HCT116 (cell line): ENCODE data around the gene SLC22A12. TPM values are rescaled to one million over a fixed set of nuclear protein-coding genes. Genes with fewer than 3 reads are reported as not detected.

Experiments used
- ATAC-seq: fragments of 200-7000 bp; cut with Tn5 transposase; 2 replicates; pipeline ENCODE4 v1.9.1; 2020; ENCODE audit warnings: mild to moderate bottlenecking, moderate library complexity
- BruUV-seq: library from RNA; stranded (reverse); fragments of 400-500 nt; replicated peaks from 2 replicates; lab custom pipeline; 2021; lab: Mats Ljungman, UMichigan
- CTCF ChIA-PET: fragments of 300-600 bp; sonication (Branson Sonifier 250); formaldehyde crosslinking; loops from one replicate; lab custom pipeline; 2021; ENCODE audit warnings: antibody characterized with exemption; lab: Charles Lee
- POLR2A ChIA-PET: fragments of 300-600, 350-600 bp; sonication (Branson Sonifier 250); formaldehyde crosslinking; loops from one replicate; lab custom pipeline; 2021; ENCODE audit warnings: antibody characterized with exemption; lab: Charles Lee
- RAD21 ChIA-PET, 2 experiments: fragments of 300-600 bp; sonication (Branson Sonifier 250); formaldehyde crosslinking; loops; one replicate each; lab custom pipeline; 2023; ENCODE audit warnings: low total read pairs in 2 of 2; ENCODE audit not compliant: uncharacterized antibody in 2 of 2, unreplicated experiment in 2 of 2, low non-redundant PET in 1 of 2; lab: Charles Lee
- DNase-seq: peaks from one replicate; pipeline ENCODE4 v3.0.0-alpha.2; 2010; ENCODE audit warnings: low read depth, low spot score
- H2AFZ ChIP-seq: fragments of 200-600 bp; shearing (Covaris generic), sonication (generic); 2 replicates; pipeline ENCODE4 v1.6.1; 2017; ENCODE audit warnings: low read depth, mixed run types, mixed read lengths, antibody characterized with exemption, low read length; ENCODE audit not compliant: poor library complexity, severe bottlenecking
- H3K27ac ChIP-seq: 2 replicates; pipeline ENCODE4 v1.5.1; 2012; ENCODE audit warnings: low read depth, low read length
- H3K27me3 ChIP-seq: fragments of 200-600 bp; sonication (generic); 2 replicates; pipeline ENCODE4 v1.6.1; 2016; ENCODE audit warnings: mixed run types, low read length, mixed read lengths; ENCODE audit not compliant: insufficient read depth
- H3K36me3 ChIP-seq, 2 experiments: fragments of 200-500 bp in 1 of 2; fragments of 200-600 bp in 1 of 2; sonication (Bioruptor generic) in 1 of 2; sonication (generic) in 1 of 2; 2 replicates each; pipeline versions ENCODE4 v1.5.1 to v1.6.1; 2014 to 2016; ENCODE audit warnings: low read length in 2 of 2, inconsistent platforms in 1 of 2, mixed read lengths in 1 of 2, mixed run types in 1 of 2; ENCODE audit not compliant: insufficient read depth in 2 of 2, control insufficient read depth in 1 of 2
- H3K4me1 ChIP-seq, 2 experiments: fragments of 200-600 bp in 1 of 2; sonication (generic) in 1 of 2; 2 replicates each; pipeline versions ENCODE4 v1.5.1 to v1.6.1; 2012 to 2017; ENCODE audit warnings: low read length in 2 of 2, inconsistent platforms in 1 of 2, mild to moderate bottlenecking in 1 of 2, mixed read lengths in 1 of 2, mixed run types in 1 of 2, moderate library complexity in 1 of 2; ENCODE audit not compliant: insufficient read depth in 2 of 2, control insufficient read depth in 1 of 2
- H3K4me2 ChIP-seq: fragments of 200-600 bp; sonication (generic); 2 replicates; pipeline ENCODE4 v1.6.1; 2017; ENCODE audit warnings: mixed run types, low read length, mixed read lengths
- H3K4me3 ChIP-seq, 2 experiments: fragments of 200-600 bp in 1 of 2; sonication (generic) in 1 of 2; replicated peaks in 1 of 2; 2 replicates each; pipeline ENCODE4 v1.5.1; 2011 to 2016; ENCODE audit warnings: low read length in 2 of 2, control low read depth in 1 of 2, low read depth in 1 of 2, mild to moderate bottlenecking in 1 of 2, mixed read lengths in 1 of 2, mixed run types in 1 of 2
- H3K79me2 ChIP-seq: fragments of 200-600 bp; sonication (generic); 2 replicates; pipeline ENCODE4 v1.6.1; 2017; ENCODE audit warnings: mild to moderate bottlenecking, mixed run types, low read length, moderate library complexity, mixed read lengths; ENCODE audit not compliant: insufficient read depth
- H3K9ac ChIP-seq: fragments of 200-600 bp; sonication (generic); 2 replicates; pipeline ENCODE4 v1.6.1; 2016; ENCODE audit warnings: low read length, mixed read lengths
- H3K9me2 ChIP-seq: fragments of 200-600 bp; sonication (generic), shearing (Covaris generic); 2 replicates; pipeline ENCODE4 v1.6.1; 2017; ENCODE audit warnings: mixed run types, mild to moderate bottlenecking, moderate library complexity; ENCODE audit not compliant: insufficient read depth
- H3K9me3 ChIP-seq, 2 experiments: fragments of 200-500 bp in 1 of 2; fragments of 200-600 bp in 1 of 2; sonication (Bioruptor generic) in 1 of 2; sonication (generic) in 1 of 2; 2 replicates each; pipeline ENCODE4 v1.6.1; 2014 to 2017; ENCODE audit warnings: low read length in 2 of 2, mixed read lengths in 2 of 2, inconsistent platforms in 1 of 2, low read depth in 1 of 2, mild to moderate bottlenecking in 1 of 2, mixed run types in 1 of 2, moderate library complexity in 1 of 2; ENCODE audit not compliant: control insufficient read depth in 1 of 2, insufficient read depth in 1 of 2
- H4K20me1 ChIP-seq: fragments of 200-600 bp; sonication (generic), shearing (Covaris generic); 2 replicates; pipeline ENCODE4 v1.6.1; 2017; ENCODE audit warnings: mixed run types, mild to moderate bottlenecking, moderate library complexity; ENCODE audit not compliant: insufficient read depth
- ATF3 ChIP-seq: IDR thresholded peaks from 2 replicates; pipeline ENCODE4 v1.6.1; 2012
- CEBPB ChIP-seq: IDR thresholded peaks from 2 replicates; pipeline ENCODE4 v1.6.1; 2012; ENCODE audit warnings: low read depth
- CTCF ChIP-seq, 3 experiments: fragments of 200-600 bp in 1 of 3; sonication (generic) in 1 of 3; IDR thresholded peaks in 2 of 3; conservative IDR thresholded peaks in 1 of 3; 2 replicates each; pipeline ENCODE4 v1.5.1; 2012 to 2017; ENCODE audit warnings: low read depth in 2 of 3, low read length in 2 of 3, antibody characterized with exemption in 1 of 3, borderline replicate concordance in 1 of 3, control low read depth in 1 of 3, mild to moderate bottlenecking in 1 of 3, mixed read lengths in 1 of 3, mixed run types in 1 of 3, moderate library complexity in 1 of 3; ENCODE audit not compliant: insufficient read depth in 1 of 3
- EGR1 ChIP-seq: IDR thresholded peaks from 2 replicates; pipeline ENCODE4 v1.6.1; 2012; ENCODE audit warnings: low read depth
- ELF1 ChIP-seq: IDR thresholded peaks from 2 replicates; pipeline ENCODE4 v1.6.1; 2012; ENCODE audit warnings: low read depth, borderline replicate concordance
- EZH2 ChIP-seq: fragments of 200-600 bp; sonication (generic); IDR thresholded peaks from 2 replicates; pipeline ENCODE4 v1.6.1; 2017; ENCODE audit warnings: antibody characterized with exemption, mixed run types
- EZH2phosphoT487 ChIP-seq: fragments of 200-600 bp; IDR thresholded peaks from 2 replicates; pipeline ENCODE4 v1.6.1; 2018; ENCODE audit warnings: antibody characterized with exemption, borderline replicate concordance
- FOSL1 ChIP-seq: IDR thresholded peaks from 2 replicates; pipeline ENCODE4 v1.6.1; 2012; ENCODE audit warnings: low read depth
- JUND ChIP-seq: IDR thresholded peaks from 2 replicates; pipeline ENCODE4 v1.6.1; 2012
- MAX ChIP-seq: IDR thresholded peaks from 2 replicates; pipeline ENCODE4 v1.6.1; 2012
- POLR2AphosphoS5 ChIP-seq: IDR thresholded peaks from 2 replicates; pipeline ENCODE4 v1.6.1; 2011; ENCODE audit warnings: mild to moderate bottlenecking, low read depth, low read length, moderate library complexity
- RAD21 ChIP-seq: IDR thresholded peaks from 2 replicates; pipeline ENCODE4 v1.6.1; 2012; ENCODE audit warnings: low read depth, mild to moderate bottlenecking
- REST ChIP-seq: IDR thresholded peaks from 2 replicates; pipeline ENCODE4 v1.6.1; 2012; ENCODE audit warnings: low read depth
- SP1 ChIP-seq: IDR thresholded peaks from 2 replicates; pipeline ENCODE4 v1.6.1; 2012; ENCODE audit warnings: low read depth
- SRF ChIP-seq: IDR thresholded peaks from 2 replicates; pipeline ENCODE4 v1.6.1; 2012; ENCODE audit warnings: low read depth
- TCF7L2 ChIP-seq: IDR thresholded peaks from 2 replicates; pipeline ENCODE4 v1.7.0; 2011; ENCODE audit warnings: borderline replicate concordance, inconsistent platforms; ENCODE audit not compliant: insufficient read depth, insufficient read length; ENCODE audit errors: extremely low read depth
- YY1 ChIP-seq: IDR thresholded peaks from 2 replicates; pipeline ENCODE4 v1.6.1; 2011; ENCODE audit warnings: low read length, low read depth, moderate library complexity, mild to moderate bottlenecking; ENCODE audit not compliant: insufficient replicate concordance; ENCODE audit errors: extremely low read depth
- ZBTB33 ChIP-seq: IDR thresholded peaks from 2 replicates; pipeline ENCODE4 v1.6.1; 2011; ENCODE audit warnings: mild to moderate bottlenecking, low read length, moderate library complexity; ENCODE audit not compliant: insufficient replicate concordance; ENCODE audit errors: extremely low read depth
- ZFX ChIP-seq: fragments of 450-650 bp; IDR thresholded peaks from 2 replicates; pipeline ENCODE4 v1.6.1; 2017
- ZNF274 ChIP-seq: fragments of 200-500 bp; sonication (Bioruptor generic); IDR thresholded peaks from 2 replicates; pipeline ENCODE4 v1.6.1; 2014; ENCODE audit warnings: mild to moderate bottlenecking, low read depth, low read length, inconsistent platforms
- intact Hi-C: fragments of 100-400 bp; cut with micrococcal nuclease; formaldehyde crosslinking; loops from 2 replicates; pipeline ENCODE4 v1.10.0; 2022
- total RNA-seq: library from RNA; stranded (reverse); gene quantifications from one replicate; pipeline ENCODE4 v1.2.1, GENCODE V29; 2021; ENCODE audit not compliant: unreplicated experiment

Gene SLC22A12
- total RNA-seq, 1 experiment from 2014 or later = not detected

GRCh38 chr11:64627371-64627770, 36.4 kb downstream of the SLC22A12 start:
- ATAC-seq (no peak), DNase-seq (no peak)
- no peak overlapping the region for H2AFZ ChIP-seq
- RAD21 ChIA-PET = no interaction called here
- H3K9me3 ChIP-seq = no peaks in the 10 kb centered on the region
- no peak overlapping the region for H3K4me3 ChIP-seq
- H3K27ac ChIP-seq = no peak overlapping the region
- no TSS peak for BruUV-seq
- H3K27me3 ChIP-seq = no peaks in the 10 kb centered on the region
- CTCF ChIA-PET = no interaction called here
- TF ChIP-seq RAD21 (no peak), CTCF (IDR thresholded peaks at IDR 0.05 in 2 of 3, conservative IDR thresholded peaks at IDR 0.05 in 1 of 3; ENCODE audit: borderline replicate concordance in 1 of 3, insufficient read depth in 1 of 3, low read depth in 2 of 3, low read length in 2 of 3) (no peak), POLR2AphosphoS5 (no peak), ZFX (no peak), ZNF274 (no peak), ATF3 (no peak), ELF1 (no peak), CEBPB (no peak), JUND (no peak), EGR1 (no peak), TCF7L2 (no peak), SP1 (no peak), YY1 (no peak), EZH2phosphoT487 (no peak), FOSL1 (no peak), REST (no peak), EZH2 (no peak), ZBTB33 (no peak), MAX (no peak), SRF (no peak)
- intact Hi-C loops = no loop called here
- H3K36me3 ChIP-seq = no peaks in the 10 kb centered on the region
- H3K79me2 ChIP-seq = no peaks in the 10 kb centered on the region
- no peak overlapping the region for H3K9ac ChIP-seq
- no peak overlapping the region for H3K4me2 ChIP-seq
- no peaks in the 10 kb centered on the region for H4K20me1 ChIP-seq
- POLR2A ChIA-PET = interaction anchor here (0.6 kb wide), 1 partner anchor 495 kb away, joined by 3 read pairs; no protein-coding TSS in a partner anchor
- no peaks in the 10 kb centered on the region for H3K9me2 ChIP-seq
- H3K4me1 ChIP-seq = peaks cover 0 to 9% of the 10 kb centered on the region in 2 experiments; a peak in 2 of 4 replicates
